ENCODE measurements around the gene MICAL2.

Gene MICAL2

DNA sequence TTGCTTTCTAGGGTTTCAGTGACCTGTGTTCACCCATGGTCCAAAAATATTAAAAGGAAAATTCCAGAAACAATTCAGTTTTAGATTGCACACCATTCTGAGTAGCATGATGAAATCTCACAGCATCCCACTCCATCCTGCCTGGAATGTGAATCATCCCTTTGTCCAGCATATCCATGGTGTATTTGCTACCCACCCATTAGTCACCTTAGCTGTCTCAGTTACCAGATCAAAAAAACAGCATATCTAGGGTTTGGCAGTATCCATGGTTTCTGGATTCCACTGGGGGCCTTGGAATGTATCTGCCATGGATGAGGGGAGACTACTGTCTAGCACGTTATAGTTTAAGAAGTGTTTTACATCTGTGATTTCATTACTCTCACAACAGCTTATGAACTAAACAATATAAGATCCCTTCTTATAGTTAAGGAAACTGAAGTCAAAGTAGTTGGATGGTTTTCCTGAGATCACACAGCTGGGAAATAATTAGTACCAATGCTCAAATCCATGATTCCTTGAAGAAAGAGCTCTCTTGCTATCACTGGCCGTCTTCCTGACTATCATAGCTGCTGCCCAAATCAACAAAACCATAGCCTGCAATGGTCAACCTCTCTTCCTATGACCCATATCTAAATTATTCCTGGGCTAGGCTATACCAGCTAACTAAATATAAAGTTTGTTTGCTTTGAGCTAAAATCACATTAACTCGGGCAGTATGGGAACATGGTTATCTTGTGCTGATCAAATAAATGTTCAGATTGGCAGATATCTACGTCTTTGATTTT, 122.6 kb downstream of the MICAL2 start:
- H3K36me3 ChIP-seq (ENCODE audit: control insufficient read depth in 2 of 2, insufficient read depth in 1 of 2, low read length in 2 of 2): peaks cover 0 to 16% of the 10 kb centered on the region in 2 experiments; a peak in 1 of 3 replicates
- ChIA-PET CTCF (interaction anchor here (0.6 to 8.8 kb wide), 14 partner anchors 9 to 1163 kb away, joined by 3 to 79 read pairs (median 4); no protein-coding TSS in a partner anchor), POLR2A (interaction anchor here (0.5 kb wide), 1 partner anchor 126 kb away, joined by 5 read pairs; no protein-coding TSS in a partner anchor)
- H3K4me3 ChIP-seq (ENCODE audit: low read depth, low read length): no peak overlapping the region
- H3K9me3 ChIP-seq (ENCODE audit: control insufficient read depth, insufficient read depth, low read depth, low read length): no peaks in the 10 kb centered on the region
- no peaks in the 10 kb centered on the region for H3K4me1 ChIP-seq (ENCODE audit: control insufficient read depth, insufficient read depth, low read length)
- no peak for TF ChIP-seq ZNF704 (tag by site-specific recombination; IDR thresholded peaks at IDR 0.05)
- TF ChIP-seq ZNF2 (tag by site-specific recombination; IDR thresholded peaks at IDR 0.05): no peak
- no peak for TF ChIP-seq ZNF157 (tag by site-specific recombination; IDR thresholded peaks at IDR 0.05)
- TF ChIP-seq OVOL3 (tag by site-specific recombination; IDR thresholded peaks at IDR 0.05): no peak
- no peak overlapping the region for H3K27ac ChIP-seq (ENCODE audit: extremely low read depth, low read depth, low read length)

- Histone ChIP-seq H3K9me3 (ENCODE audit: control insufficient read depth, insufficient read depth, low read depth, low read length) (no peaks in the 10 kb centered on the region), H3K36me3 (ENCODE audit: control insufficient read depth in 2 of 2, insufficient read depth in 1 of 2, low read length in 2 of 2) (peaks cover 0 to 13% of the 10 kb centered on the region in 2 experiments; a peak in 1 of 3 replicates), H3K27ac (ENCODE audit: extremely low read depth, low read depth, low read length) (no peak overlapping the region), H3K4me1 (ENCODE audit: control insufficient read depth, insufficient read depth, low read length) (no peaks in the 10 kb centered on the region), H3K4me3 (ENCODE audit: low read depth, low read length) (no peak overlapping the region)
- ChIA-PET POLR2A (no interaction called here), CTCF (interaction anchor here (0.6 to 8.8 kb wide), 15 partner anchors 10 to 1164 kb away, joined by 3 to 79 read pairs (median 4); no protein-coding TSS in a partner anchor)
- TF ChIP-seq ZNF26 (tag by site-specific recombination; IDR thresholded peaks at IDR 0.05) (no peak), HIC1 (tag by site-specific recombination; IDR thresholded peaks at IDR 0.05) (no peak), ZNF660 (tag by site-specific recombination; IDR thresholded peaks at IDR 0.05) (no peak)
- TF ChIP-seq, protein P1, sequence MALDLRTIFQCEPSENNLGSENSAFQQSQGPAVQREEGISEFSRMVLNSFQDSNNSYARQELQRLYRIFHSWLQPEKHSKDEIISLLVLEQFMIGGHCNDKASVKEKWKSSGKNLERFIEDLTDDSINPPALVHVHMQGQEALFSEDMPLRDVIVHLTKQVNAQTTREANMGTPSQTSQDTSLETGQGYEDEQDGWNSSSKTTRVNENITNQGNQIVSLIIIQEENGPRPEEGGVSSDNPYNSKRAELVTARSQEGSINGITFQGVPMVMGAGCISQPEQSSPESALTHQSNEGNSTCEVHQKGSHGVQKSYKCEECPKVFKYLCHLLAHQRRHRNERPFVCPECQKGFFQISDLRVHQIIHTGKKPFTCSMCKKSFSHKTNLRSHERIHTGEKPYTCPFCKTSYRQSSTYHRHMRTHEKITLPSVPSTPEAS (tag by site-specific recombination; IDR thresholded peaks at IDR 0.05): no peak
Measured at GRCh38 chr11:12233602-12233925, 123.2 kb downstream of the MICAL2 start.

DNA sequence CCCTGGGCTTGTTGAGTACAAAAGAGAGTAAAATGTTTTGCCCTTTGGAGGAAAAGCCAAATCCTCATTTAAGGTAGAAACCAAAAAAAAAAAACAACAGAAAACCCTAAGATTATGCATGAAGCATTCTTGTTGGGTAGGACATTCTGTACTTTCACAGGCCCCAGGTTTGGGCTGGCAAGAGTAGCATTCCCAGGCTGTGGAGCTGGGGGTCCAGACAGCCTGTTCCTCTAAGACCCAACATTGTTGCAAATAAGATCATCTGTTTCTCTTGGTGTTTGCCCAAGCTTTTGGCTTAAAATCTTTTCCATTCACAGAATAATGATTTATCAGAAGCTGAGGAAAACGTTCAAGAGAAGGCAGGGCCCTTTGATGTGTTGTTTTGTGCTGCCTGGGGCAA, 123.8 kb downstream of the MICAL2 start:
- H3K36me3 ChIP-seq (ENCODE audit: control insufficient read depth in 2 of 2, insufficient read depth in 1 of 2, low read length in 2 of 2): peaks cover 0 to 14% of the 10 kb centered on the region in 2 experiments; a peak in 1 of 3 replicates
- H3K4me1 ChIP-seq (ENCODE audit: control insufficient read depth, insufficient read depth, low read length): no peaks in the 10 kb centered on the region
- H3K27ac ChIP-seq (ENCODE audit: extremely low read depth, low read depth, low read length): no peak overlapping the region
- POLR2A ChIA-PET: no interaction called here
- CTCF ChIA-PET: interaction anchor here (0.6 to 8.8 kb wide), 11 partner anchors 11 to 521 kb away, joined by 3 to 79 read pairs (median 3); no protein-coding TSS in a partner anchor
- H3K9me3 ChIP-seq (ENCODE audit: control insufficient read depth, insufficient read depth, low read depth, low read length): no peaks in the 10 kb centered on the region
- no peak overlapping the region for H3K4me3 ChIP-seq (ENCODE audit: low read depth, low read length)
- TF ChIP-seq ZNF398 (tag by site-specific recombination; IDR thresholded peaks at IDR 0.05) (no peak), SCRT1 (tag by site-specific recombination; IDR thresholded peaks at IDR 0.05; ENCODE audit: borderline replicate concordance) (no peak), ZNF23 (tag by site-specific recombination; IDR thresholded peaks at IDR 0.05; ENCODE audit: borderline replicate concordance) (no peak), SCRT2 (tag by site-specific recombination; IDR thresholded peaks at IDR 0.05) (no peak), ZFP41 (tag by site-specific recombination; IDR thresholded peaks at IDR 0.05; ENCODE audit: borderline replicate concordance) (no peak), ZNF530 (tag by site-specific recombination; IDR thresholded peaks at IDR 0.05; ENCODE audit: low read depth) (no peak), GFI1B (tag by site-specific recombination; IDR thresholded peaks at IDR 0.05) (no peak), YY2 (tag by site-specific recombination; IDR thresholded peaks at IDR 0.05) (no peak), ZBTB17 (tag by site-specific recombination; IDR thresholded peaks at IDR 0.05) (no peak), GLI4 (tag by site-specific recombination; IDR thresholded peaks at IDR 0.05) (no peak), ZNF692 (tag by site-specific recombination; IDR thresholded peaks at IDR 0.05) (no peak), ZFP3 (tag by site-specific recombination; IDR thresholded peaks at IDR 0.05; ENCODE audit: low read depth) (no peak)

All from HEK293 (cell line).